Suppressor macrophage treated with lipopolysaccharide for 1 hour (primary cell): ENCODE results near the gene ITSN2.
A peak's percentile ranks its signal among the peaks of the same experiment; 100 is the strongest.

Experiments used
- DNase-seq, 3 donors: peaks; one replicate each; pipeline ENCODE4 v3.0.0-alpha.2; 2020 to 2022

The ITSN2 gene

GRCh38 chr2:24174851-24175277 is 185.5 kb downstream of the ITSN2 start, which contains the start of gene FAM228A:
FAM228A (plus strand) TSS chr2:24175053; CDS start chr2:24175481, 428 bp downstream.
- DNase-seq: peak in 1 of 3 donors; percentile 6

- DNase-seq: no peak
Observed at GRCh38 chr2:24169023-24169422, 191.3 kb downstream of the ITSN2 start.

- DNase-seq: peak; percentile 71 to 73 (median 72)
Observed at GRCh38 chr2:24164416-24164973, 195.8 kb downstream of the ITSN2 start.

- peak; percentile 17 to 35 (median 22) for DNase-seq
Observed at GRCh38 chr2:24163601-24164000, 196.7 kb downstream of the ITSN2 start.

GRCh38 chr2:24163186-24163585 is 197.2 kb downstream of the ITSN2 start:
- no peak for DNase-seq

GRCh38 chr2:24162494-24162893 is 197.8 kb downstream of the ITSN2 start:
- DNase-seq: no peak

- DNase-seq: no peak
Observed at GRCh38 chr2:24160761-24161160, 199.6 kb downstream of the ITSN2 start.

- DNase-seq: no peak
Observed at GRCh38 chr2:24159708-24160107, 200.6 kb downstream of the ITSN2 start.

GRCh38 chr2:24158131-24158530 is 202.2 kb downstream of the ITSN2 start:
- no peak for DNase-seq

- no peak for DNase-seq
Observed at GRCh38 chr2:24153478-24153877, 206.9 kb downstream of the ITSN2 start.
